ENCODE results near the gene ADAMTS1.

- TF ChIP-seq, protein P1, sequence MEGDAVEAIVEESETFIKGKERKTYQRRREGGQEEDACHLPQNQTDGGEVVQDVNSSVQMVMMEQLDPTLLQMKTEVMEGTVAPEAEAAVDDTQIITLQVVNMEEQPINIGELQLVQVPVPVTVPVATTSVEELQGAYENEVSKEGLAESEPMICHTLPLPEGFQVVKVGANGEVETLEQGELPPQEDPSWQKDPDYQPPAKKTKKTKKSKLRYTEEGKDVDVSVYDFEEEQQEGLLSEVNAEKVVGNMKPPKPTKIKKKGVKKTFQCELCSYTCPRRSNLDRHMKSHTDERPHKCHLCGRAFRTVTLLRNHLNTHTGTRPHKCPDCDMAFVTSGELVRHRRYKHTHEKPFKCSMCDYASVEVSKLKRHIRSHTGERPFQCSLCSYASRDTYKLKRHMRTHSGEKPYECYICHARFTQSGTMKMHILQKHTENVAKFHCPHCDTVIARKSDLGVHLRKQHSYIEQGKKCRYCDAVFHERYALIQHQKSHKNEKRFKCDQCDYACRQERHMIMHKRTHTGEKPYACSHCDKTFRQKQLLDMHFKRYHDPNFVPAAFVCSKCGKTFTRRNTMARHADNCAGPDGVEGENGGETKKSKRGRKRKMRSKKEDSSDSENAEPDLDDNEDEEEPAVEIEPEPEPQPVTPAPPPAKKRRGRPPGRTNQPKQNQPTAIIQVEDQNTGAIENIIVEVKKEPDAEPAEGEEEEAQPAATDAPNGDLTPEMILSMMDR (IDR thresholded peaks at IDR 0.05), result no peak
- no peak for TF ChIP-seq POLR2A (IDR thresholded peaks at IDR 0.05)
Observed at GRCh38 chr21:26865857-26866256, 20.6 kb upstream of the ADAMTS1 start.
